Vagina (tissue), 2 donors: ENCODE data around the gene PKIG.

Source experiments
- POLR2A ChIP-seq, 2 donors: fragments of 450-650 bp; IDR thresholded peaks; one replicate each; pipeline ENCODE4 v1.6.1; 2017; ENCODE audit warnings: antibody characterized with exemption in 2 of 2, mild to moderate bottlenecking in 2 of 2, moderate library complexity in 2 of 2
- POLR2AphosphoS5 ChIP-seq, 2 donors: sonication (generic); formaldehyde crosslinking; IDR thresholded peaks; one replicate each; pipeline ENCODE4 v1.9.0; 2017; ENCODE audit warnings: antibody characterized with exemption in 2 of 2, mild to moderate bottlenecking in 2 of 2, low read depth in 1 of 2; ENCODE audit not compliant: insufficient read depth in 1 of 2
- TF ChIP-seq, protein P1 (sequence below), 3 experiments: fragments of 450-650 bp in 2 of 3; fragments of 200-600 bp in 1 of 3; sonication (generic) in 1 of 3; IDR thresholded peaks; one replicate each; pipeline ENCODE4 v1.5.1; 2017 to 2019; ENCODE audit warnings: antibody characterized with exemption in 3 of 3, mild to moderate bottlenecking in 2 of 3, moderate library complexity in 2 of 3

DNA sequence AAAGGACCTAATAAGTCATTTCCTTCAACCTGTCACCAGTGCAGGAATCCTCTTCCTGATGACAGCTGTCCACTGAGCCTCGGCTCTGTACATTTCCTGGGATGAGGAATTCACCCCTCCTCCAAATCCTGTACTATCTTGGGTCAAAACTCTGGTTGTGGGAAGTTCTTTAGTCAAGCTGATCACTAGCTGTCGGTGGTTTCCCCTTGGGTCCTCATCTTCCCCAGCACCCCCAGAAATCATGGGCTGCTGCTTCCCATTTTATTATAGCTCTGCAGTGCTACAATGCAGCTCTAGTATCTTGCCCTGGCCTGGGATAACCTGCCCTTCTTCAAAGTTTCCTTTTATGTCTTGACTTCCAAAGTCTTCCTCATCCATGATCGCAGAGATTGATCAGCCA is 83.7 kb downstream of the PKIG start:
- TF ChIP-seq, protein P1, sequence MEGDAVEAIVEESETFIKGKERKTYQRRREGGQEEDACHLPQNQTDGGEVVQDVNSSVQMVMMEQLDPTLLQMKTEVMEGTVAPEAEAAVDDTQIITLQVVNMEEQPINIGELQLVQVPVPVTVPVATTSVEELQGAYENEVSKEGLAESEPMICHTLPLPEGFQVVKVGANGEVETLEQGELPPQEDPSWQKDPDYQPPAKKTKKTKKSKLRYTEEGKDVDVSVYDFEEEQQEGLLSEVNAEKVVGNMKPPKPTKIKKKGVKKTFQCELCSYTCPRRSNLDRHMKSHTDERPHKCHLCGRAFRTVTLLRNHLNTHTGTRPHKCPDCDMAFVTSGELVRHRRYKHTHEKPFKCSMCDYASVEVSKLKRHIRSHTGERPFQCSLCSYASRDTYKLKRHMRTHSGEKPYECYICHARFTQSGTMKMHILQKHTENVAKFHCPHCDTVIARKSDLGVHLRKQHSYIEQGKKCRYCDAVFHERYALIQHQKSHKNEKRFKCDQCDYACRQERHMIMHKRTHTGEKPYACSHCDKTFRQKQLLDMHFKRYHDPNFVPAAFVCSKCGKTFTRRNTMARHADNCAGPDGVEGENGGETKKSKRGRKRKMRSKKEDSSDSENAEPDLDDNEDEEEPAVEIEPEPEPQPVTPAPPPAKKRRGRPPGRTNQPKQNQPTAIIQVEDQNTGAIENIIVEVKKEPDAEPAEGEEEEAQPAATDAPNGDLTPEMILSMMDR (IDR thresholded peaks at IDR 0.05): no peak
- TF ChIP-seq POLR2A (IDR thresholded peaks at IDR 0.05) (no peak), POLR2AphosphoS5 (IDR thresholded peaks at IDR 0.05; ENCODE audit: insufficient read depth in 1 of 2, low read depth in 1 of 2) (no peak)
